Ovary (tissue), 9 donors: ENCODE measurements around the gene PCED1B. TPM values are rescaled to one million over a fixed set of nuclear protein-coding genes. Genes with fewer than 3 reads are reported as not detected.
"Not testable (repeated sequence)": the region's sequence is repeated elsewhere in the genome, so short reads cannot be mapped to it uniquely, and the experiment has no call there.

Experiments used
- DNase-seq, 5 donors: peaks; one replicate each; pipeline ENCODE4 v3.0.0-alpha.2; 2019 to 2020
- H3K27ac ChIP-seq, 2 donors: fragments of 200-600 bp; one replicate each; pipeline versions ENCODE4 v1.5.1 to v1.8.0; 2019 to 2022
- H3K27me3 ChIP-seq: fragments of 200-600 bp; one replicate; pipeline ENCODE4 v1.8.0; 2022
- H3K36me3 ChIP-seq: fragments of 200-600 bp; sonication (generic); one replicate; pipeline ENCODE4 v1.5.1; 2019
- H3K4me1 ChIP-seq: one replicate; pipeline ENCODE4 v1.8.1; 2013; ENCODE audit warnings: mild to moderate bottlenecking, moderate library complexity; ENCODE audit not compliant: insufficient read depth
- H3K4me3 ChIP-seq: fragments of 200-600 bp; sonication (generic); one replicate; pipeline ENCODE4 v1.5.1; 2017
- H3K9me3 ChIP-seq, 2 donors: fragments of 200-600 bp in 1 of 2; sonication (generic) in 1 of 2; one replicate each; pipeline versions ENCODE4 v1.5.1 to v1.8.1; 2013 to 2019; ENCODE audit warnings: mild to moderate bottlenecking in 1 of 2, moderate library complexity in 1 of 2
- CTCF ChIP-seq, 3 donors: fragments of 450-650 bp in 2 of 3; fragments of 200-600 bp in 1 of 3; IDR thresholded peaks; one replicate each; pipeline versions ENCODE4 v1.5.1 to v1.8.0; 2016 to 2022; ENCODE audit warnings: antibody characterized with exemption in 3 of 3, mild to moderate bottlenecking in 1 of 3
- EP300 ChIP-seq: sonication (generic); formaldehyde crosslinking; IDR thresholded peaks from one replicate; pipeline ENCODE4 v1.6.1; 2017; ENCODE audit warnings: antibody characterized with exemption
- POLR2A ChIP-seq: fragments of 450-650 bp; IDR thresholded peaks from one replicate; pipeline ENCODE4 v1.6.1; 2017; ENCODE audit warnings: antibody characterized with exemption, mild to moderate bottlenecking, moderate library complexity
- WGBS, 3 donors: extraction: QIAGEN DNeasy Blood & Tissue Kit in 1 of 3; methylation state at CpG; one replicate each; pipeline versions ENCODE4 v1.1.5 to v1.1.7; 2013 to 2017; 5-methylcytosine and 5-hydroxymethylcytosine counted together
- intact Hi-C, 4 donors: fragments of 100-400 bp; cut with DNase I; formaldehyde crosslinking; loops; one replicate each; pipeline versions ENCODE4 v1.11.0 to v1.15.1; 2022 to 2023
- polyA plus RNA-seq, 2 donors: library from polyadenylated mRNA; stranded (reverse); fragments of 200-250 nt in 1 of 2; fragments of 350-450 nt in 1 of 2; fragmentation: Illumina TruSeq in 1 of 2; extraction: RNeasy Lipid Tissue Mini Kit (QIAGEN cat#74804) in 1 of 2; gene quantifications; one replicate each; pipeline ENCODE4 v1.2.3, GENCODE V29; 2013 to 2014
- total RNA-seq, 7 donors: library from RNA; depleted of rRNA in 2 of 7; stranded (reverse); fragments of >200 nt in 2 of 7; fragmentation: NEBNext Ultra II Directional in 3 of 7; extraction: Animal tissue kit (Norgen Biotek cat#: 25700) in 3 of 7; gene quantifications; one replicate each; pipeline versions ENCODE4 v1.1.0 to v1.2.4, GENCODE V29; 2016 to 2023
- donor health status: DM: no; HTN: no; CAD: no; lungs with moderate emphysema.
- donor health status: DM: no; HTN: no; CAD: no.
- donor health status: Bipolar disorder and iron deficiency.
- donor health status: DM: yes; HTN: yes; CAD: no.
- donor health status: DM: no; HTN: no; CAD: no.
- donor health status: DM: yes; HTN: yes; CAD: no.

The PCED1B gene
- total and polyA plus RNA-seq, 9 donors: 9.9 to 27.2 (median 13.0) TPM

DNA sequence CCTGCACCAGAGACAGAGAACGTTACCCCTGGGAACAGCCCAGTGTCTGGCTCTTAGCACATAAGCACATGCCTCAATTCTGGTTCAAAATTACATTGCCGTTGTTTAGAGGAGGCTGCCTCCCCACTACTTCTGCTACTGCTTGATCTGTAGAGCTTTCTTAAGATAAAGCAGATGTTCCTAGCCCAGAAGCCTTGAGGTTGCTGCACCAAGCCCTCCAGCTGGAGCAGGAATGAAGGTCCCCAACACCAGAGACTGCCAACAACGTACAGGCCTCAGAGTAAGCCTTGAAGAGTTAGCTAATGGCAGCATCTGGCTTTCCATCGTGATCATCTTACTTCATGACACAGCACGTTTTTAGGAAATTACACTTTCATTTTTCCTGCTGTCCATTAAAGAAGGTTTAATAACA, 35.1 kb downstream of the PCED1B start:
- intact Hi-C loops: no loop called here
- Histone ChIP-seq H3K4me1 (no peaks in the 10 kb centered on the region), H3K9me3 (no peaks in the 10 kb centered on the region), H3K27me3 (no peaks in the 10 kb centered on the region), H3K4me3 (no peak overlapping the region), H3K27ac (no peak overlapping the region), H3K36me3 (no peaks in the 10 kb centered on the region)
- no peak for TF ChIP-seq CTCF (IDR thresholded peaks at IDR 0.05)
- no peak for TF ChIP-seq POLR2A
- no peak for TF ChIP-seq EP300
- WGBS, 3 donors: 58 to 70% (median 70%) methylated on average over 5 of the region's 5 CpGs
- no peak for DNase-seq

DNA sequence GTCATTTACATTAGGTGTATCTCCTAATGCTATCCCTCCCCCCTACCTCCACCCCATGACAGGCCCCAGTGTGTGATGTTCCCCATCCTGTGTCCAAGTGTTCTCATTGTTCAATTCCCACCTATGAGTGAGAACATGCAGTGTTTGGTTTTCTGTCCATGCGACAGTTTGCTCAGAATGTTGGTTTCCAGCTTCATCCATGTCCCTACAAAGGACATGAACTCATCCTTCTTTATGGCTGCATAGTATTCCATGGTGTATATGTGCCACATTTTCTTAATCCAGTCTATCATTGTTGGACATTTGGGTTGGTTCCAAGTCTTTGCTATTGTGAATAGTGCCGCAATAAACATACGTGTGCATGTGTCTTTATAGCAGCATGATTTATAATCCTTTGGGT, 37.9 kb downstream of the PCED1B start:
- H3K27ac ChIP-seq, H3K27me3 ChIP-seq, H3K4me1 ChIP-seq, H3K9me3 ChIP-seq, H3K36me3 ChIP-seq, H3K4me3 ChIP-seq, intact Hi-C loops, DNase-seq: not testable (repeated sequence)
- 90 to 100% (median 94%) methylated on average over 1 of the region's 3 CpGs for WGBS, 3 donors

GRCh38 chr12:47120736-47121135, 41.3 kb downstream of the PCED1B start:
- Histone ChIP-seq H3K27ac (no peak overlapping the region), H3K4me3 (no peak overlapping the region), H3K27me3 (no peaks in the 10 kb centered on the region), H3K9me3 (no peaks in the 10 kb centered on the region), H3K4me1 (no peaks in the 10 kb centered on the region), H3K36me3 (no peaks in the 10 kb centered on the region)
- DNase-seq: no peak
- intact Hi-C loops: no loop called here
- TF ChIP-seq POLR2A (no peak), CTCF (IDR thresholded peaks at IDR 0.05) (no peak), EP300 (no peak)
- 92 to 96% (median 94%) methylated on average over 3 of the region's 3 CpGs for WGBS, 3 donors

- Histone ChIP-seq H3K4me3 (no peak overlapping the region), H3K9me3 (no peaks in the 10 kb centered on the region), H3K27ac (no peak overlapping the region), H3K27me3 (no peaks in the 10 kb centered on the region), H3K36me3 (no peaks in the 10 kb centered on the region), H3K4me1 (no peaks in the 10 kb centered on the region)
- intact Hi-C loops: no loop called here
- TF ChIP-seq EP300 (no peak), CTCF (IDR thresholded peaks at IDR 0.05) (no peak), POLR2A (no peak)
- DNase-seq: no peak
- 47 to 77% (median 71%) methylated on average over 5 of the region's 5 CpGs for WGBS, 3 donors
These were observed 41.7 kb downstream of the PCED1B start for GRCh38 chr12:47121146-47121545.

GRCh38 chr12:47122602-47123001, 43.2 kb downstream of the PCED1B start:
- Histone ChIP-seq H3K9me3 (no peaks in the 10 kb centered on the region), H3K4me3 (no peak overlapping the region), H3K4me1 (no peaks in the 10 kb centered on the region), H3K36me3 (no peaks in the 10 kb centered on the region), H3K27me3 (no peaks in the 10 kb centered on the region), H3K27ac (no peak overlapping the region)
- no peak for TF ChIP-seq CTCF (IDR thresholded peaks at IDR 0.05)
- TF ChIP-seq EP300: no peak
- no peak for TF ChIP-seq POLR2A
- intact Hi-C loops: no loop called here
- 81 to 100% (median 98%) methylated on average over 1 of the region's 1 CpG for WGBS, 3 donors
- DNase-seq: no peak
